Activated CD8-positive, alpha-beta memory T cell treated with anti-CD3 and anti-CD28 coated beads for 24 hours (primary cell): ENCODE measurements around the gene D2HGDH.
"Not testable (repeated sequence)": the region's sequence is repeated elsewhere in the genome, so short reads cannot be mapped to it uniquely, and the experiment has no call there.

Source experiments
- DNase-seq: peaks from one replicate; pipeline ENCODE4 v3.0.0-alpha.2; 2020

The D2HGDH gene

DNA sequence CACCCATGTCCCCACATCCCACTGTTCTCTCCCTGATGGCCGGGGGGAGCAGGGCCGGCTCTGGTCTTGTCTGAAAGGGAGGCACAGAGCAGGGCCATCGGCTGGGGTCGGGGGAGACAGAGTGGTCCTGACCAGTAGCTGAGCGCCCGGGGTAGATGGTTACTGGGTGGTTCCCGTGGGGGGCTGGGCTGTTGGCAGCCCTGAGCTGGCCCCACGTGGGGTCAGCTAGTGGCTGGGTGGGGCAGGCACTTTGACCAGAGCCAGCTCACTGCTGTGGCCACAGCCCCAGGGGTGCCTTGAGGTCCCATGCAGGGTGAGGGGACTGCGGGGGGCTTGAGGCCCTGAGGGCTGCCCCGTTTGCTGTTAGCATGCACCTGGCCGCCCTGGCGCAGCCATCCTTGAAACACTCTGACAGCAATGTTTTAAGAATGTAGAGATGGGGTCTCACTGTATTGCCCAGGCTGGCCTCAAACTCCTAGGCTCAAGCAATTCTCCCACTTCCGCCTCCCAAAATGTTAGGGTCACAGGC lies 62.2 kb downstream of the D2HGDH start:
- DNase-seq = no peak

DNA sequence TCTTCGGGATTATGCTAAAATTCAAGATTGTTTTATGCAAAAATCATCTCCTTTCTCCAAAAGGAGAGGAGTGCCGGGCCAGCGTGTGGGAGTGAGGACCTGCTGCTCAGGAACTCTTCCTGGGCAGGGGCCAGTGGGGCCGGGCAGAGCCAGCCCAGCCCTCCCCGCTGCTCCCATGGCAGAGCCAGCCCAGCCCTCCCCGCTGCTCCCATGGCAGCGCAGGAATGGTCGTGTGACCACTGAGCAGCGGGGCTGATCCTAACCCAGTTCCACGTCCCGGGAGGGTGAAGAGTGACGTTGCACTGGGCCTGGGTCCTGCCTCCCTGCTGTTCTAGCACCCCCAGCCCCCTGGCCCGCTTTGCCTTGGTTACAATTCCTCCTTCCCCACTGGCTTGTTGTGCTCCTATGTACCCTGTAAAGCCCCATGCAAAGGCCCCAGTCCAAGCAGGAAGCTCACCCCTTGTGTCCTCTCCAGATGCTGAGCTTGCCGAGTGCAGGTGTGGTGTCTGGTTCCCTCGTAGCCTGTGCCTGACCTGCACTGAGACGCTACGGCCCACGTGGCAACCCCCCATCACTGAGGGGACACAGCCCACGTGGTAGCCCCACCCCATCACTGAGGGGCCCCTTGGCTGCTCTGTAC lies 63.1 kb downstream of the D2HGDH start:
- DNase-seq = peak; percentile 56

DNA sequence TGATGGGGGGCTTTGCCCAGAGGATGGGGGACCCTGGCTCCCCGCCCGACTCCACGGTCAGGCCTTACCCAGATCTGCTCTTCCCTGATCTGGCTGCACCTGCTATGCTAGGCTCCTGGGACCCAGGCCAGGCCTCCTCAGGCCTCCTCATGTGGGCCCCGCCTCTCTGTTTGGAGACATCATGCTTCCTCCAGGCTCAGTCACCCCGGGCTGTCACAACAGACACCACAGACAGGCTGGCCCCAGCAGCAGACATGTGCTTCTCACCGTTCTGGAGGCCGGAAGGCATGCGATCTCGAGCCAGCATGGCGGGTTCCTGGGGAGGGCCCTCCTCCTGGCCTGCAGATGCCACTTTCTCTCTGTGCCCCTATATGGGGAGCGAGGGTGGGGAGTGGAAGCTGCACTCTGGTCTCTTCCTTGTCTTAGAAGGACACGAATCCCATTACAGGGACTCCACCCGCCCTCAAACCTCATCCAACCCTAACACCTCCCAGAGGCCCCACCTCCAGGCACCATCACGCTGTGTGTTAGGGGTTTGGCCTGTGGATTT lies 63.7 kb downstream of the D2HGDH start:
- DNase-seq = no peak

DNA sequence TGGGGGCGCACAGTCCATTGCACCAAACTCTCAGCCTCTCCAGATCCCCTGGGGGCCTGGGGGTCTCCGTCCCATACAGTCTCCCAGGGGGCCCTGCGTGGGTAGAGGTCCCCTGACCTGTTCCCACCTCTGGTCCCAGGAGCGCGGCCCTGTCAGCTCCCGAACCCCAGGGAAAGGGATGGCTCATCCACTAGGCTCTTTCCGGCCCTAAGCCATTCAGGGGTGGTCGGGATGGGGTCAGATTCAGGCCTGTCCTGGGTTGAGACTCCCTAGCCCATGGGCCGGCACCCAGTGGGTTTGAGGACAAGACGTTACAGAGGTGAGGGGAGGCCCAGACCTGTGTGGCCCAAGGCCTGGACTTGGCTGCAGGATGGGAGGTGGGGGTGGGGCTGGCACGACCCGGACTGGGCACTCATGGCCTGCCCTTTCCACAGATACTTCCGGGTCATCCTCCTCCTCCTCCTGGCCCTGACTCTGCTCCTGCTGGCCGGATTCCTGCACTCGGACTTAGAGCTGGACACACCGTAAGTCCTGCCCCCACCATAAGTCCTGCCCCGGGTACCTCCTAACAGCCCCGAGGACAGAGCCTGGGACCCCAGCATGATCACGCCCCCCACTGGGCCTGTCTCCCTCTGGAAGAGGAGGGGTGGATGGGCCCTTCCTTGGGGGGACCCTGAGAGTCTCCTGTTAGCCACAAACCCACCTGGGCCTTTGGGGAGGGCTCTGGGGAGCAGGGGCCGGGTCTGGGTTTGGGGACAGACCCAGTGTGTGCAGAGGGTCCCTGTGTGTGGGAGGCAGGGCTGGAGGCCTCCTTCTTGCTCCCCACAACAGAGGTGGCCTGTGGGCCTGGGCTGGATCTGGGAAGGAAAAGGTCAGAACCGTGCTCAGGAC lies 64.4 kb downstream of the D2HGDH start:
- no peak for DNase-seq

DNA sequence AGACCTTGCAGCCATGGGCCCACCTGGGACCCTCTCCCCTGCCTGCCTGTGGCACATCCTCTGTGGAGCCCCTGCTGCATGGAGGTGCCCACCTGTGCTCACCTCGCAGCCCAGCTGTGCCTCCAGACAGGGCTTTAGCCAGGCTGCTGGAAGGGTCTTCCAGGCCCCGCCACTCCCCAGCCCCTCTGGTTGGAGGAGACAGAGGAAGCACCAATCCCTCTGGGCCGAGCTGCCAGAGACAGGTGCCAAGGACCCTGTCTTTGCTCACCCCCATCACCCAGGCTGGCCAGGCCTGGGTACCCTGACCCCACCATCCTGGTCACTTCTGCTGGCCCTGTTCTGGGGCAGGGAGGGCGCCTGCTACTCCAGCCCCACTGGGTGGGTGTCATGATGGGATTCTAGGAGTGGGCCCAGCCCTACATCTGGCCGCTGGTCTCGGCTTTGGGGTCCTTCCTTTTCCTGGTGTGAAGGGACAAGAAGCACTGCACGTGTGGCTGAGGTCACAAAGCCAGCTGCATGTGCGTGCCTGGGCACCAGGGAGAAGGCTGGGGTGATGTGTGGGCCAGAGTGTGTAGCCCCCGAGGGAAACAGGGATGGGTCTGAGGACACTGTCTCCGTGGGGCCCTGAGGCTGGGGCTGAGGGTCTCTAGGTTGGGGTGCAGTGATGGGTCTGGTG lies 65.2 kb downstream of the D2HGDH start:
- DNase-seq = no peak

DNA sequence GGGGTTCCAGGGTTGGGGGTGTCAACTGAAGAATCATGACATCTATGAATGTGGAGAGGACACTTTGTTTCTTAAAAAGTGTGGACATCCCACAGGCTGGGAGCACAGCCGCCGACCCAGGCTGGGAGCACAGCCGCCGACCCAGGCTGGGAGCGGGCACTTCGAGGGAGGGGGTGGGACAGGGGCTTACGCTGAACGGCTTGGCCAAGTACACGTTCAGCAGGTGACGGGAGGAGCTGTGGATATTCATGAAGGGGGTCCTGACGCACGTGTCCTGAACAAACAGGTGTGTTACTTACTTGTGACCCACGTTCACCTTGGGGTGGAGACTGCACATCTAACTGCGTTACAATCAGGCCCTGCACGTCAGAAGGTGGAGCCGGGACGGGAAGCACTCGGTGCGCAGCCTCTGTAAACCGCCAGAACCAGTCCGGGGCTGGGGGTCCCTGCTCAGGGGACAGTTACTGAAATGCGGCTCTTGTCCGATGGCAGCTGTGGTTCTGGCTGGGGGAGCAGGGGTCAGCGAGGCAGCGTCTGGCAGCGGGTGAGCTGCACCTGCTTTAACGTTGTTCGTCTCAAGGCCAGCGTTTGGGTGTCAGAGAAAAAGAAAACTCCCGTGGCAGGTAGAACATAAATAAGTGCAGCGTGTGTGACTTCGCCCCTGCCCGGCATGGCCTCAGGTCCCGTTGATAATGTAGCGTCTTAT lies 65.9 kb downstream of the D2HGDH start:
- not testable (repeated sequence) for DNase-seq

DNA sequence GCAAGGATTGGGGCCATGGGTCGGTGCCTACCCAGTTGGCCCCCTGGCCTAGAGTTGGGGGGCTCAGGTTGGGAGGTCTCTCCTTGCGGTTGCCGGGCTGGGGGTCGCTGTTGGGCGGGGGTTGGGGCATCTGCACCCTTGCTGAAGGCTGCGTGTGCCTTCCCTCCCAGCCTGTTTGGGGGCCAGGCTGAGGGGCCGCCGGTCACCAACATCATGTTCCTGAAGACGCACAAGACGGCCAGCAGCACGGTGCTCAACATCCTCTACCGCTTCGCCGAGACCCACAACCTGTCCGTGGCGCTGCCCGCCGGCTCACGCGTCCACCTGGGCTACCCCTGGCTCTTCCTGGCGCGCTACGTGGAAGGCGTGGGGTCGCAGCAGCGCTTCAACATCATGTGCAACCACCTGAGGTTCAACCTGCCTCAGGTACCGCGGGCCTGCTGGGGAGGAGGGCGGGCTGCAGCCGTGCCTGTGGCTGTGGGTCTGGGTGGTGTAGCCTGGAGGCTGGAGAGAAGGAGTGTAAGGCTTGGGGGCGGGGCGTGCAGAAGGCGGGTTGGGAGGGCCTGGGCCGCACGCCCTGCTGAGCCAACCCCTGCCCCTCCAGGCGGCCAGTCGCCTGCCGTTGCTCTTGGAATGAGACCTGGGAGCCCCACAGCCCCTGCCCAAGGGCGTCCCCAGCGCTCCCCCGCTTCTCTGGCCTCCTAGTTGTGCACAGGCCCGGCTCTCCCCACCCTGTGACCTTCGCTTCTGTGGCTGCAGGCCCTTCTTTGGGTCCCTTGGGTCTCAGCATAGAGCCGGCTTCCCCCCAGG lies 67.4 kb downstream of the D2HGDH start:
- peak; percentile 55 for DNase-seq

DNA sequence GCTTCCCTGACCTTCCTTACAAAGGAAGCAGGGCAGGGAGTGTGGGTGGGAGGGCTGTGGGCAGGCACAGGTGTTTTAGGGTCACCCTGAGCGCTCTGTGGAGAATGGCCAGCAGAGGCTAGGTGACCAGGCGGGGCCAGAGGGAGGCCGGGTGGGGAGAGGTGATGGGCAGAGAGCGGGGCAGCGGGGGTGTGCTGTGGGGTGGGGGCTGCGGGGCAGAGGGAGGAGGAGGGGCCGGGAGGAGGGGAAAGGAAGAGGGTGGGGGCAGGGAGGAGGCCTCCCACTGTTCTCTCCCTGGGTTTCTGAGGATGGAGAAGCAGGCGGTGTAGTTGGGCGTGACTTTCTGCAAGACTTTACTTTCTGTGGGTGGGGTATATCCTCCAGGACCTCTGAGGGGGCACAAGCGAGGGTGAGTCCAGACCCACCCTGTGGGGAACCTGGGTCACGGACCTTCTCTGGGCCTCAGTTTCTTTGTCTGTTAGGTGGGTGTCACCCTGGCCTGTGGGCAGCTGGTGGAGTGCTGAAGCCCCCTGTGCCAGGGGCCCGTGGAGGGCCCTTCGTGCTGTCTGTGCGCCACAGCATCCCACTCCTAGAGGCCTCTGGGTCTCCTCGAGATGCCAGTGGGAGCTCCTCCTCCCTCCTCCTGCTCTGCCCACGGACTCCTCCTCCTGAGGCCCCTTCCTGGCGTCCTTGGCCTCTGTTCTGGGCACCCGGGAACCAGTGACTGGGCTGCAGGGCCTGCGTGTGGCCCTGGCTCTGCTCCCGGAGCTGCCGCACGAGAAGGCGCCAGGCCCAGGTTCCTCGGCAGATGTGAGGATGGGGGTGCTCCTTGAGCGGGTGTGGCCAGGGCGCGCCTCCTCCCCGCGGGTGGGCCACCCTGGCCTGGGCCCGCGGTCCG lies 68.2 kb downstream of the D2HGDH start:
- peak; percentile 56 for DNase-seq

DNA sequence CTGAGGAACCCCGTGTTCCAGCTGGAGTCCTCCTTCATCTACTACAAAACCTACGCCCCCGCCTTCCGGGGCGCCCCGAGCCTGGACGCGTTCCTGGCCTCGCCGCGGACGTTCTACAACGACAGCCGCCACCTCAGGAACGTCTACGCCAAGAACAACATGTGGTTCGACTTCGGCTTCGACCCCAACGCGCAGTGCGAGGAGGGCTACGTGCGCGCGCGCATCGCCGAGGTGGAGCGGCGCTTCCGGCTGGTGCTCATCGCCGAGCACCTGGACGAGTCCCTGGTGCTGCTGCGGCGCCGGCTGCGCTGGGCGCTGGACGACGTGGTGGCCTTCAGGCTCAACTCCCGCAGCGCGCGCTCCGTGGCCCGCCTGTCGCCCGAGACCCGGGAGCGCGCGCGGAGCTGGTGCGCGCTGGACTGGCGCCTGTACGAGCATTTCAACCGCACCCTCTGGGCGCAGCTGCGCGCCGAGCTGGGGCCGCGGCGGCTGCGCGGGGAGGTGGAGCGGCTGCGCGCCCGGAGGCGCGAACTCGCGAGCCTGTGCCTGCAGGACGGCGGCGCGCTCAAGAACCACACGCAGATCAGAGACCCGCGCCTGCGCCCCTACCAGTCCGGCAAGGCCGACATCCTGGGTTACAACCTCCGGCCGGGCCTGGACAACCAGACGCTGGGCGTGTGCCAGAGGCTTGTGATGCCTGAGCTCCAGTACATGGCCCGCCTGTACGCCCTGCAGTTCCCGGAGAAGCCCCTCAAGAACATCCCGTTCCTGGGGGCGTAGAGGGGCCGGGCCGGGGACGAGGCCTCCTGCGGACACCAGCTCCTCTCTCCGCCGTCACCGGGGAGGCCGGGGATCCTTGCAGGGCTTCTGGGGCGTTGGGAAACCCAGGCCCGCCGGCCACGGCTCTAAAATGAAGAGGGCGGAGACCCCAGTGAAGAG lies 69.2 kb downstream of the D2HGDH start:
- DNase-seq = peak; percentile 83

DNA sequence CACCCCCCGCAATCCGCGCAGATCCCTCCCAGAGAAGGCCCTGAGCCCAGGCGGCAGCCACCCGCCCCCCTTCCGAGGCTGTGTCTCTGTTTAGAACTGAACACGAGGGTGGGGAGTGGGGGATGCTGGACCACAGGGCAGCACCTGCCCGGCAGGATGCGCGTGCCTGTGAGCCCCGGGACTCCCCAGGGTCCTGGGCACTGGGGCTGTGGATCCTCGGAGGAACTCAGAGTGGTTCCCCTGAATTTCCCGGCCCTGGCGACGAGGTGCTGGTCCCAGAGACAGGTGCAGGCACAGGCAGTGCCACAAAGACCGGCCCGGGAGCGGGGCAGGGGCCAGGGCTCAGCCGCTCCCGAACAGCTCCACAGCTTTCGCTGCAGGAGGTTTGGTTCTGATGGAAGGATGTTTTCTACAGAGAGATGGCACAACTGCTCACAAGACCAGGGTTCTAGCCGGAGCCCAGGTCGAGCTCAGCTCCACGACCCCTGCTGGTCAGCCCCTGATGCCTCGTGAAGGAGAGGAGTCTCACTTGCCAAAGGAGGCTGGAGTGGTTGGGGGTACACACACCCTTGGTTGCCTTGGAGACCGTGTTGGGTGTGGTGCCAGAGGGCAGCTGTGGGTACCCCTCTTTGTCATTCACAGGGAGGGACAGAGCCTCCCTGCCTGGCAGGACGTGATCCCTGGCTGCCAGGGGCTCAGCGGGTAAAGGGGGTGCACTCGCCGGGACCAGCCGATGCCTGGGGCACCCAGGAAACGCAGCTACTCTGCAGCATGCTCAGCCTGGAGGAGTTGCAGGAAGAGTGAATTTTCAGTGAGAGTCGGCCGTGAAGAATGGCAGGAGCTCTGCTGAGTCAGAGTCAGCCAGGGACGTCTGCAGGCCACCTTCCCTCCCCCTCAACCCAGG lies 70.1 kb downstream of the D2HGDH start:
- peak; percentile 80 for DNase-seq

DNA sequence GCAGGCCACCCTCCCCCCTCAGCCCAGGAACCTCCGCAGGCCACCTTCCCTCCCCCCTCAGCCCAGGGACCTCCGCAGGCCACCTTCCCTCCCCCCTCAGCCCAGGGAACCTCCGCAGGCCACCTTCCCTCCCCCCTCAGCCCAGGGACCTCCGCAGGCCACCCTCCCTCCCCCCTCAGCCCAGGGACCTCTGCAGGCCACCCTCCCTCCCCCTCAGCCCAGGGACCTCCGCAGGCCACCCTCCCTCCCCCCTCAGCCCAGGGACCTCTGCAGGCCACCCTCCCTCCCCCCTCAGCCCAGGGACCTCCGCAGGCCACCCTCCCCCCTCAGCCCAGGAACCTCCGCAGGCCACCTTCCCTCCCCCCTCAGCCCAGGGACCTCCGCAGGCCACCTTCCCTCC lies 71.8 kb downstream of the D2HGDH start:
- not testable (repeated sequence) for DNase-seq

DNA sequence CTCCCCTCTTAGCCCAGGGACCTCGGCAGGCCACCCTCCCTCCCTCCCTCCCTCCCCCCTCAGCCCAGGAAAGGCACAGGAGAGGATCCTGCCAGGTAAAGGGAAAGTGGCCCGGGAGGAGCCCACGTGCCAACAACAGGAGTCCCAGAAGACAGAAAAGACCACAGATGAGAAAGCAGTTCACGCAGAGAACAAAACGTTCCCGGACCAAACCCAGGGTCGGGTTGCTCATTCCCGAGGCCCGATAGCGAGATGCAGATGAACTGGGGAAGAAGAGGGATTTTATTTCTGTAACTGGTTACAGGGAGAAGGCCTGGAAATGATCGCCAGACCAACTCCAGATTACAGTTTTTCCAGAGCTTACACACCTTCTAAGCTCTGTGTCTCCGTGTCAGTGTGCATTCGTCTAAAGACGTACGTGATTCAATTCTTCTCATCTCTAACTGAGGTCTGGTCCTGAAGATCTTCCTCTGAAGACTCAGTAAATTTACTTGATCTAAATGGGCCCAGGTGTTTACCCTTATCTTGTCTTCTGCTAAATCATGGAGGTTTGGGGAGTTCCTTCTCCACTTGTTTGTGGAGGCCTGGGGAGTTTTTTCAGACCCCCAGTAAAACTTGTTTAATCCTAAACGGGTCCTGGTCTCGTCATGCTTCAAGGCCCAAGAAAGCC lies 73.8 kb downstream of the D2HGDH start:
- no peak for DNase-seq

DNA sequence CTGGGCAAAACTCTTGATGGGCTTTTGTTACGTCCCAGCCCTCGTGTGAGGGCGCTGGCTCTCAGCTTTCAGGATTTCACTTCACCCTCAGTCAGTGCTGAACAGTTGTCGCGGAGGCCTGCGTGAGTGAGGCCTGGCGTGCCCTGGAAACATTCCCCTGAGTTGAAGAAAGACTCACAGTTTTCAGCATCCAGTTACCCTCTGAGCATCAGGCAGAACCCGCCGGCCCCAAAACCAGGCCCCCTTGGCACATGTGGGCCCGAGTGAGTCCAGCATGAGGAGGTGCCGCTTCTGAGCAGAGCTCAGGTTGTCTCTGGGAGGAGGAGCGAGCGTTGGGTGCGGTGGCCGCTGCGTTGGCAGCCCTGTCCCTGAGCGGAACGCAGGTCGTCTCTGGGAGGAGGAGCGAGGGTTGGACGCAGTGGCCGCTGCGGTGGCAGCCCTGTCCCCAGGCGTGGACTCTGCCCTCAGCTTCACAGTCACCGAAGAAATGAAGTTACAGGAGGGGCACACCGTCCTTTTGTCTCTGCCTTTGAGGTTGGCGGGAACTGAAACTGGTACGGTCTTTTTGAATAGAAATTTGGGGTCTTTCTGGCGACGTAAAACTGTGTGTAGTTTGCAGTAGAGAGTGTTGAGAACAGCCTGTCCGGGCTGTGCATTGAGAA lies 74.4 kb downstream of the D2HGDH start, which contains the start of gene NEU4:
NEU4 (plus strand) TSS at position 473 of the 662 bp plus-strand sequence. CDS start 5,292 bp downstream, outside the sequence.
- DNase-seq = no peak

DNA sequence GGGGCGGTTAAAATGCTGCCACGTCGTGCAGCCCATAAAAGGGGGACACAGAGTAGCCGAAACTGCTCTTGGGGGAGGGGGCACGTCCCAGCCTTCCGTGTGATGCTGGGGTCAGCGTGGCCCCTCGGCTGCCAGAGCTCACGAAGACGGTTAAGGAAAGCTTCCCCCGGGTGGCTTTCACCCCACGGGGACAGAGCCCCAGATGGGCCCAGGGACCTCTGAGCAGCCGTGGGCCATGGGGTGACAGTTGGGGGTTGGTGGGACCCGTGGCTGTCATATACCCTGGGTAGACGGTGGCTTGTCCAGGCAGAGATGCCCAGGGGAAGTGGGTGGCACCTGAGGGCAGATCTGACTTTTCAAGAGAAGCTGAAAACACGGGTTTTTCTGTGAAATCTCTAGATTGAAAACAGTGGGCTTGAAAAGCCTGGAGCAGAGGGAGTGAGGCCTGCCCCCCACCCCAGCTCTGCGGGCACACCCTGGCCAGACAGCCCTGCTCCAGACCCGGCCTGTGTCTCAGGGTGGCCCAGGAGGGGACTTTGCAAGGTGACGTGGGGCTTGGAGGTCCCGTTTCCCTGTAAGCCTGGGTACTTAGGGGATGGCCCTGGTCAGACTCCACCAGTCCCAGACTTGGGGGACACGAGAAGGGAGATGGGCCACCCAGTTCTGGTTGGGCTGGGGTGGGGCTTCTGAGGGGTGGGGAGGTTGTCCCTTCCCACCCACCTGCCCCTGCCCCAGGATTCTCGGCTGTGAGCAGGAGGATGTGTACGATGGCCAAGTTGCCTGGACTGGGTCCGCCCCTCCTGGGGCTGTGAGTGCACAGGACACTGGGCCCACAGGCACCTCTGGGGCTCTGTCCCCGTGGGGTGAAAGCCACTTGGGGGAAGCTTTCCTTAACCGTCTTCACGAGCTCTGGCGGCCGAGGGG lies 75.2 kb downstream of the D2HGDH start:
- DNase-seq = peak; percentile 56

DNA sequence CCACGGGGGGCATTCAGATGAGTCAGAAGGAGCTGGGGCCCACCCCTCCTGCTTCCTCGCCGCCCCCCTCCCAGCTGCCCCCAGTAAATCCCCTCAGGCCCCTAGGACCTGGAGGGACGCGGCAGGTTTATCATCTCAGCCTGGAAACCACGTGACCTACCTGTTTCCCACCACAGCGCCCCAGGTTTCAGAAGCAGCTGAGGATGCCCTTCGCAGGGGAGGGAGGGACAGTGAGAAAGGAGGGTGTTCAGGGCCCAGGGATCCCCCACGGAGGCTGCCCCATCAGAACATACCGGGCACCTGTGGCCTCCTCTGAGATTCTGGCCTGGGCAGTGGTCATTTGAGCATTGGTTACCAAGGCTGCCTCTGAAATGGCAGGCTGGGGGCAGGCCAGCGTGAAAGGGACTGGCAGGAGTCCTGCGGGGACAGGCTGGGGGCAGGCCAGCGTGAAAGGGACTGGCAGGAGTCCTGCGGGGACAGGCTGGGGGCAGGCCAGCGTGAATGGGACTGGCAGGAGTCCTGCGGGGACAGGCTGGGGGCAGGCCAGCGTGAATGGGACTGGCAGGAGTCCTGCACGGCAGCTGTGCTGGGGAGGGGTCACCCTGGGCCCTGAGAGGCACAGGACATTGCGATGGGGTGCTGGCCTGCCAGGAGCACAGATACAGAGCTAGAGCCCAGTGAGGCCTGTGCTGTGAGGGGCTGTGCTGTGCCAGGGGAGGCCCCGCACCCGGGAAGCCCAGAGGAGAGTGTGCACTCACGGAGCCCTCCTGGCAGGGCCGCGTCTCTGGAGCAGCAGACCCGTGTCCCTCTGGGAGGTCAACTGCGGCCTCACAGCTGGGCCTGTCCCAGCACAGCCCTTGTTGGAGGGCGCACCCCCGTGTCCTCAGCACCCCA lies 76.1 kb downstream of the D2HGDH start:
- DNase-seq = peak; percentile 52
